CD14-positive monocyte (primary cell): ENCODE results near the gene CEBPE. TPM values are rescaled to one million over a fixed set of nuclear protein-coding genes. Genes with fewer than 3 reads are reported as not detected.

Source experiments
- DNase-seq, 3 donors: peaks; one replicate each; pipeline ENCODE4 v3.0.0-alpha.2; 2011 to 2022
- H2AFZ ChIP-seq: 2 replicates; pipeline ENCODE4 v1.6.0; 2012; ENCODE audit warnings: mild to moderate bottlenecking, low read depth, low read length, inconsistent platforms; ENCODE audit not compliant: insufficient read depth, poor library complexity, severe bottlenecking
- H3K27ac ChIP-seq, 2 donors: 1 replicate in 1 of 2; 2 replicates in 1 of 2; pipeline ENCODE4 v1.5.1; 2012 to 2013; ENCODE audit warnings: low read length in 2 of 2, control low read depth in 1 of 2, inconsistent platforms in 1 of 2, low read depth in 1 of 2, mild to moderate bottlenecking in 1 of 2
- H3K27me3 ChIP-seq, 2 donors: one replicate each; pipeline versions ENCODE4 v1.6.0 to v1.6.1; 2011 to 2013; ENCODE audit warnings: low read length in 2 of 2; ENCODE audit not compliant: control insufficient read depth in 2 of 2, insufficient read depth in 2 of 2
- H3K36me3 ChIP-seq, 2 donors: replicated peaks in 1 of 2; 1 replicate in 1 of 2; 2 replicates in 1 of 2; pipeline versions ENCODE4 v1.5.1 to v1.6.1; 2012 to 2013; ENCODE audit warnings: low read length in 2 of 2, control low read depth in 1 of 2, inconsistent platforms in 1 of 2, mild to moderate bottlenecking in 1 of 2; ENCODE audit not compliant: insufficient read depth in 2 of 2, control insufficient read depth in 1 of 2
- H3K4me1 ChIP-seq, 2 donors: 1 replicate in 1 of 2; 2 replicates in 1 of 2; pipeline versions ENCODE4 v1.5.1 to v1.6.1; 2012 to 2013; ENCODE audit warnings: low read length in 2 of 2, control low read depth in 1 of 2, inconsistent platforms in 1 of 2, mild to moderate bottlenecking in 1 of 2, moderate library complexity in 1 of 2; ENCODE audit not compliant: insufficient read depth in 2 of 2, control insufficient read depth in 1 of 2
- H3K4me2 ChIP-seq: replicated peaks from 2 replicates; pipeline ENCODE3; 2012; ENCODE audit warnings: low read length, moderate library complexity, mild to moderate bottlenecking; ENCODE audit not compliant: poor library complexity, severe bottlenecking; ENCODE audit errors: extremely low read depth
- H3K4me3 ChIP-seq, 3 experiments: fragments of 200-600 bp in 1 of 3; sonication (generic) in 1 of 3; replicated peaks in 1 of 3; 1 replicate in 2 of 3; 2 replicates in 1 of 3; pipeline ENCODE4 v1.5.1; 2011 to 2013; ENCODE audit warnings: low read length in 3 of 3, mild to moderate bottlenecking in 3 of 3, control low read depth in 2 of 3, low read depth in 2 of 3, inconsistent platforms in 1 of 3, moderate library complexity in 1 of 3
- H3K79me2 ChIP-seq: 2 replicates; pipeline ENCODE4 v1.6.0; 2012; ENCODE audit warnings: mild to moderate bottlenecking, control low read depth, inconsistent platforms, low read length, moderate library complexity; ENCODE audit not compliant: insufficient read depth
- H3K9ac ChIP-seq: 2 replicates; pipeline ENCODE4 v1.6.0; 2017; ENCODE audit warnings: low read length, mild to moderate bottlenecking; ENCODE audit not compliant: insufficient read depth, poor library complexity, severe bottlenecking
- H3K9me3 ChIP-seq, 2 donors: replicated peaks in 1 of 2; 1 replicate in 1 of 2; 2 replicates in 1 of 2; pipeline versions ENCODE4 v1.5.1 to v1.6.1; 2012 to 2013; ENCODE audit warnings: low read length in 2 of 2, control low read depth in 1 of 2; ENCODE audit not compliant: control insufficient read depth in 1 of 2, insufficient read depth in 1 of 2
- H4K20me1 ChIP-seq: 2 replicates; pipeline ENCODE4 v1.6.0; 2012; ENCODE audit warnings: mild to moderate bottlenecking, low read length, control low read depth, moderate library complexity; ENCODE audit not compliant: insufficient read depth
- H3K27ac Mint-ChIP-seq, 7 donors: one replicate each; pipeline ENCODE4 v1.8.0; 2020; ENCODE audit warnings: mild to moderate bottlenecking in 7 of 7, mixed read lengths in 7 of 7, moderate library complexity in 6 of 7, inconsistent platforms in 2 of 7
- H3K27me3 Mint-ChIP-seq, 3 donors: one replicate each; pipeline ENCODE4 v1.8.0; 2021 to 2022; ENCODE audit warnings: low read depth in 3 of 3, mild to moderate bottlenecking in 3 of 3, mixed read lengths in 3 of 3, moderate library complexity in 3 of 3, inconsistent platforms in 1 of 3
- H3K36me3 Mint-ChIP-seq, 2 donors: one replicate each; pipeline ENCODE4 v1.8.0; 2020; ENCODE audit warnings: mixed read lengths in 2 of 2, inconsistent platforms in 1 of 2, mild to moderate bottlenecking in 1 of 2
- H3K4me1 Mint-ChIP-seq: one replicate; pipeline ENCODE4 v1.8.0; 2020; ENCODE audit warnings: mild to moderate bottlenecking, mixed read lengths
- H3K4me3 Mint-ChIP-seq, 2 donors: one replicate each; pipeline ENCODE4 v1.8.0; 2020; ENCODE audit warnings: mild to moderate bottlenecking in 2 of 2, mixed read lengths in 2 of 2, moderate library complexity in 1 of 2
- H3K9me3 Mint-ChIP-seq, 7 donors: one replicate each; pipeline ENCODE4 v1.8.0; 2020 to 2022; ENCODE audit warnings: mixed read lengths in 7 of 7, mild to moderate bottlenecking in 6 of 7, moderate library complexity in 6 of 7, inconsistent platforms in 2 of 7
- CTCF ChIP-seq: fragments of 200-600 bp; IDR thresholded peaks from one replicate; pipeline ENCODE4 v1.8.0; 2022; ENCODE audit warnings: antibody characterized with exemption, mild to moderate bottlenecking
- whole genome bisulfite sequencing: methylation state at CpG from one replicate; pipeline ENCODE4 v1.1.5; 2013; ENCODE audit warnings: missing lambda C conversion rate; ENCODE audit not compliant: insufficient coverage; 5-methylcytosine and 5-hydroxymethylcytosine counted together
- intact Hi-C, 2 donors: fragments of 100-400 bp; cut with micrococcal nuclease; formaldehyde crosslinking; loops; one replicate each; pipeline versions ENCODE4 v1.15.0 to v1.15.1; 2023
- polyA plus RNA-seq, 3 donors: library from polyadenylated mRNA; depleted of rRNA in 1 of 3; unstranded in 2 of 3; stranded (reverse) in 1 of 3; fragments of 300-500 nt in 2 of 3; fragments of >200 nt in 1 of 3; fragmentation: Illumina TruSeq in 2 of 3; gene quantifications; 1 replicate in 2 of 3; 2 replicates in 1 of 3; pipeline ENCODE4 v1.2.3, GENCODE V29; 2012 to 2021

CEBPE gene
- polyA plus RNA-seq, 3 donors = 0.73 to 1.5 (median 1.3) TPM

- Histone ChIP-seq H3K27me3 (no peaks in the 10 kb centered on the region), H3K9ac (no peak overlapping the region), H3K4me3 (no peak overlapping the region), H3K4me2 (no peak overlapping the region), H4K20me1 (no peaks in the 10 kb centered on the region), H3K9me3 (no peaks in the 10 kb centered on the region), H2AFZ (no peak overlapping the region), H3K36me3 (no peaks in the 10 kb centered on the region), H3K27ac (no peak overlapping the region), H3K4me1 (peaks cover 57 to 62% of the 10 kb centered on the region in 2 donors), H3K79me2 (no peaks in the 10 kb centered on the region)
- WGBS = 100% methylated on average over 1 of the region's 2 CpGs
- H3K36me3 Mint-ChIP-seq = peaks cover 0 to 3% of the 10 kb centered on the region in 2 donors
- H3K9me3 Mint-ChIP-seq = peaks cover 0 to 2% (median 0%) of the 10 kb centered on the region in 7 donors
- no peak for DNase-seq
- H3K4me1 Mint-ChIP-seq = peaks cover 58% of the 10 kb centered on the region
- no peak overlapping the region for H3K27ac Mint-ChIP-seq
- intact Hi-C loops = no loop called here
- no peak overlapping the region for H3K4me3 Mint-ChIP-seq
- TF ChIP-seq CTCF = no peak
- peaks cover 0 to 3% (median 1%) of the 10 kb centered on the region in 3 donors for H3K27me3 Mint-ChIP-seq
Observed at GRCh38 chr14:23164250-23164649, 45.2 kb upstream of the CEBPE start.

- Histone ChIP-seq H3K27ac (no peak overlapping the region), H3K9ac (no peak overlapping the region), H3K4me2 (no peak overlapping the region), H3K9me3 (no peaks in the 10 kb centered on the region), H3K27me3 (no peaks in the 10 kb centered on the region), H3K4me3 (no peak overlapping the region), H2AFZ (no peak overlapping the region), H3K36me3 (no peaks in the 10 kb centered on the region), H4K20me1 (no peaks in the 10 kb centered on the region), H3K4me1 (peaks cover 57 to 62% of the 10 kb centered on the region in 2 donors), H3K79me2 (no peaks in the 10 kb centered on the region)
- peaks cover 0 to 3% of the 10 kb centered on the region in 2 donors for H3K36me3 Mint-ChIP-seq
- H3K4me3 Mint-ChIP-seq = no peak overlapping the region
- no peak overlapping the region for H3K27ac Mint-ChIP-seq
- TF ChIP-seq CTCF = no peak
- H3K4me1 Mint-ChIP-seq = peaks cover 59% of the 10 kb centered on the region
- peaks cover 0 to 2% (median 0%) of the 10 kb centered on the region in 7 donors for H3K9me3 Mint-ChIP-seq
- intact Hi-C loops = loop anchor here in 1 of 2 donors (2.0 kb wide), 1 partner anchor 19 kb away; the partner anchor contains the start of gene SLC7A8
- WGBS = 100% methylated on average over 1 of the region's 2 CpGs
- DNase-seq = no peak
- peaks cover 0 to 3% (median 1%) of the 10 kb centered on the region in 3 donors for H3K27me3 Mint-ChIP-seq
Observed at GRCh38 chr14:23163830-23164229, 44.8 kb upstream of the CEBPE start.
